ENCODE results near the gene UNC13C.

UNC13C gene

GRCh38 chr15:53974121-53974520, 4.1 kb upstream of the UNC13C start:
- TF ChIP-seq CTCF (conservative IDR thresholded peaks at IDR 0.05) (no peak), ZFX (IDR thresholded peaks at IDR 0.05) (no peak)
- H3K27ac ChIP-seq = no peak overlapping the region

- H3K27ac ChIP-seq = no peak overlapping the region
- TF ChIP-seq ZFX (IDR thresholded peaks at IDR 0.05) = no peak
Measured at GRCh38 chr15:53974813-53975212, 3.4 kb upstream of the UNC13C start.

GRCh38 chr15:53976844-53977392, 1.3 kb upstream of the UNC13C start:
- TF ChIP-seq ZFX (IDR thresholded peaks at IDR 0.05) (no peak), CTCF (conservative IDR thresholded peaks at IDR 0.05) (peak; percentile 83)

GRCh38 chr15:53979051-53979788, 979 bp downstream of the UNC13C start:
- H3K27ac ChIP-seq = no peak overlapping the region
- TF ChIP-seq CTCF (conservative IDR thresholded peaks at IDR 0.05) (no peak), ZFX (IDR thresholded peaks at IDR 0.05) (no peak)

More at GRCh38 chr15:53976844-53977392, 1.3 kb upstream of the UNC13C start:
- H3K27ac ChIP-seq = no peak overlapping the region

- no peak for TF ChIP-seq ZFX (IDR thresholded peaks at IDR 0.05)
- TF ChIP-seq CTCF (conservative IDR thresholded peaks at IDR 0.05) = no peak
- no peak overlapping the region for H3K27ac ChIP-seq
Measured at GRCh38 chr15:53980021-53980420, 1.8 kb downstream of the UNC13C start.

GRCh38 chr15:53982071-53982680, 3.9 kb downstream of the UNC13C start:
- H3K27ac ChIP-seq = no peak overlapping the region
- no peak for TF ChIP-seq ZFX (IDR thresholded peaks at IDR 0.05)
- no peak for TF ChIP-seq CTCF (conservative IDR thresholded peaks at IDR 0.05)

GRCh38 chr15:53982876-53983275, 4.6 kb downstream of the UNC13C start:
- no peak overlapping the region for H3K27ac ChIP-seq
- TF ChIP-seq ZFX (IDR thresholded peaks at IDR 0.05) (no peak), CTCF (conservative IDR thresholded peaks at IDR 0.05) (no peak)
